OCI-LY7 (cell line): Measurements from ENCODE around the gene NEDD1. TPM values are rescaled to one million over a fixed set of nuclear protein-coding genes. Genes with fewer than 3 reads are reported as not detected.

Experiments
- BruUV-seq: library from RNA; stranded (reverse); fragments of 400-500 nt; replicated peaks from 2 replicates; lab custom pipeline; 2021; lab: Mats Ljungman, UMichigan
- CTCF ChIA-PET: fragments of 300-600 bp; sonication (Branson Sonifier 250); formaldehyde crosslinking; loops from one replicate; lab custom pipeline; 2022; ENCODE audit warnings: antibody characterized with exemption; ENCODE audit not compliant: unreplicated experiment; lab: Charles Lee
- POLR2A ChIA-PET: fragments of 300-600 bp; sonication (Branson Sonifier 250); formaldehyde crosslinking; loops from one replicate; lab custom pipeline; 2022; ENCODE audit warnings: antibody characterized with exemption; lab: Charles Lee
- DNase-seq: peaks from one replicate; pipeline ENCODE4 v3.0.0-alpha.2; 2015; ENCODE audit warnings: low spot score
- H2AFZ ChIP-seq: fragments of 200-600 bp; sonication (generic), shearing (Covaris generic); 2 replicates; pipeline ENCODE4 v1.6.1; 2014; ENCODE audit warnings: mild to moderate bottlenecking, antibody characterized with exemption, low read length, moderate library complexity
- H3K27ac ChIP-seq: fragments of 200-600 bp; sonication (generic); 2 replicates; pipeline ENCODE4 v1.5.1; 2014; ENCODE audit warnings: mixed run types, low read depth, mild to moderate bottlenecking, moderate library complexity, low read length, inconsistent platforms; ENCODE audit not compliant: poor library complexity, severe bottlenecking
- H3K36me3 ChIP-seq: fragments of 200-600 bp; sonication (generic); 2 replicates; pipeline ENCODE4 v1.6.1; 2014; ENCODE audit warnings: mild to moderate bottlenecking, antibody characterized with exemption, low read length, moderate library complexity, mixed read lengths; ENCODE audit not compliant: insufficient read depth
- H3K4me1 ChIP-seq: fragments of 200-600 bp; sonication (generic); 2 replicates; pipeline ENCODE4 v1.5.1; 2014; ENCODE audit warnings: mild to moderate bottlenecking, low read length; ENCODE audit not compliant: insufficient read depth, poor library complexity, severe bottlenecking
- H3K4me2 ChIP-seq: fragments of 200-600 bp; sonication (generic); 2 replicates; pipeline ENCODE4 v1.6.1; 2014; ENCODE audit warnings: mild to moderate bottlenecking, low read length
- H3K4me3 ChIP-seq: fragments of 200-600 bp; sonication (generic); 2 replicates; pipeline ENCODE4 v1.5.1; 2014; ENCODE audit warnings: mild to moderate bottlenecking, low read depth, low read length; ENCODE audit not compliant: poor library complexity, severe bottlenecking
- H3K79me2 ChIP-seq: fragments of 200-600 bp; sonication (generic); 2 replicates; pipeline ENCODE4 v1.6.1; 2016; ENCODE audit warnings: low read depth, mild to moderate bottlenecking, low read length, moderate library complexity, mixed read lengths; ENCODE audit not compliant: insufficient read depth
- H3K9me2 ChIP-seq: fragments of 200-600 bp; sonication (generic); 2 replicates; pipeline ENCODE4 v1.6.1; 2016; ENCODE audit warnings: mild to moderate bottlenecking, low read length, mixed read lengths; ENCODE audit not compliant: insufficient read depth
- H3K9me3 ChIP-seq: fragments of 200-600 bp; sonication (generic); 2 replicates; pipeline ENCODE4 v1.6.1; 2014; ENCODE audit warnings: mild to moderate bottlenecking, mixed run types, low read length, mixed read lengths
- H4K20me1 ChIP-seq: fragments of 200-600 bp; sonication (generic); 2 replicates; pipeline ENCODE4 v1.6.1; 2014; ENCODE audit warnings: mild to moderate bottlenecking, antibody characterized with exemption, low read length, moderate library complexity, mixed read lengths; ENCODE audit not compliant: insufficient read depth
- EZH2phosphoT487 ChIP-seq: fragments of 200-600 bp; sonication (generic); IDR thresholded peaks from 2 replicates; pipeline ENCODE4 v1.6.1; 2018; ENCODE audit warnings: low read depth, borderline replicate concordance, mild to moderate bottlenecking, mixed run types, antibody characterized with exemption, low read length, moderate library complexity, mixed read lengths
- intact Hi-C: fragments of 100-400 bp; cut with micrococcal nuclease; formaldehyde crosslinking; loops from one replicate; pipeline ENCODE4 v1.10.0; 2022; ENCODE audit not compliant: unreplicated experiment
- total RNA-seq, 2 experiments: library from RNA; depleted of rRNA in 1 of 2; stranded (reverse); fragments of >200 nt in 1 of 2; shearing (Covaris generic) in 1 of 2; gene quantifications; 2 replicates each; pipeline ENCODE4 v1.2.3, GENCODE V29; 2014 to 2022
- TF ChIP-seq, protein P1 (sequence below): fragments of 200-600 bp; sonication (generic); conservative IDR thresholded peaks from 2 replicates; pipeline ENCODE4 v1.5.1; 2014; ENCODE audit warnings: mild to moderate bottlenecking, antibody characterized with exemption, low read length, moderate library complexity, mixed read lengths

Gene NEDD1
- total RNA-seq, 2 experiments from 2014 or later = 32.8 to 39.2 TPM

DNA sequence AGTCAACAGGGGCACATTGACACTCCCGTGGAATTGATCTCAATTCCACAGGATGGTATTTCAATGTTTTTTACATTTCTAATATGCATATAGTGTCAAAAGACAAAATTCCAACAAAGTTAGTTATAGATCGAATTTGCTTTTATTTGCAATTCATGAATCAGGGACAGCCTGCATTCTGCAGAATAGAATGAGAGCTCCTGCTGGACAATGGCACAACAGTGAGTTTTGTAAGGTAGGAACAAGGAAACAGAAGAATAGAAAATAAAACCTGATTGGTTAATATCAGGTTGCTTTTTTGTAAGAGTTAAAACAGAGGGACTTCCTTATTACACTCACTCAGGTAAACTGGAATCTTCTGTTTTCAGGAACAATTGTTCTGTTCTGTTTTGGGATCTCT, 32.8 kb upstream of the NEDD1 start:
- Histone ChIP-seq H2AFZ (no peak overlapping the region), H3K9me2 (no peaks in the 10 kb centered on the region), H4K20me1 (no peaks in the 10 kb centered on the region), H3K27ac (no peak overlapping the region), H3K9me3 (no peaks in the 10 kb centered on the region), H3K4me2 (no peak overlapping the region), H3K4me3 (no peak overlapping the region), H3K79me2 (no peaks in the 10 kb centered on the region), H3K4me1 (no peaks in the 10 kb centered on the region), H3K36me3 (no peaks in the 10 kb centered on the region)
- no peak for DNase-seq
- ChIA-PET POLR2A (interaction anchor here (0.6 kb wide), 1 partner anchor 139 kb away, joined by 4 read pairs; no protein-coding TSS in a partner anchor), CTCF (no interaction called here)
- no TSS peak for BruUV-seq
- intact Hi-C loops = no loop called here
- no peak for TF ChIP-seq EZH2phosphoT487

DNA sequence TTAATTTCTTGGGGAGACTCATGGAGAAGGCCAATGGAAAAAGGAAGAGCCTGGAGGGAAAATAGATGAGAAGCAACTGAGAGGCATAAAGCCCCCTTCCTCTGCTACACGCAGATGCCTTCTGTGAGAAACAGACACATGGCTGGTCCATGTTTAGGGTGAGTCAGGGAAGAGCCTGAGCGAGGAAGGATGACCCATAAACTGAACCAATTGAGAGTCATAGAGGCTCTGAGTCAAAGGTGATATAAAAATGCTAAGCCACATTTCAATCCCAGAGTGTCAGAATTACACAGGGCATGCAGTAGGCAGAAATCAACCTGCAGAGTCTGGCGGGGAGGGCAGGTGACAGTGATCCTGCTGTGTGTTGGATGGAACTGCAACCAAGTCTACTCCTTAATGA, 30.1 kb upstream of the NEDD1 start:
- no peak overlapping the region for H3K4me2 ChIP-seq
- TF ChIP-seq, protein P1, sequence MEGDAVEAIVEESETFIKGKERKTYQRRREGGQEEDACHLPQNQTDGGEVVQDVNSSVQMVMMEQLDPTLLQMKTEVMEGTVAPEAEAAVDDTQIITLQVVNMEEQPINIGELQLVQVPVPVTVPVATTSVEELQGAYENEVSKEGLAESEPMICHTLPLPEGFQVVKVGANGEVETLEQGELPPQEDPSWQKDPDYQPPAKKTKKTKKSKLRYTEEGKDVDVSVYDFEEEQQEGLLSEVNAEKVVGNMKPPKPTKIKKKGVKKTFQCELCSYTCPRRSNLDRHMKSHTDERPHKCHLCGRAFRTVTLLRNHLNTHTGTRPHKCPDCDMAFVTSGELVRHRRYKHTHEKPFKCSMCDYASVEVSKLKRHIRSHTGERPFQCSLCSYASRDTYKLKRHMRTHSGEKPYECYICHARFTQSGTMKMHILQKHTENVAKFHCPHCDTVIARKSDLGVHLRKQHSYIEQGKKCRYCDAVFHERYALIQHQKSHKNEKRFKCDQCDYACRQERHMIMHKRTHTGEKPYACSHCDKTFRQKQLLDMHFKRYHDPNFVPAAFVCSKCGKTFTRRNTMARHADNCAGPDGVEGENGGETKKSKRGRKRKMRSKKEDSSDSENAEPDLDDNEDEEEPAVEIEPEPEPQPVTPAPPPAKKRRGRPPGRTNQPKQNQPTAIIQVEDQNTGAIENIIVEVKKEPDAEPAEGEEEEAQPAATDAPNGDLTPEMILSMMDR = no peak
- TF ChIP-seq EZH2phosphoT487 = no peak
- ChIA-PET CTCF (no interaction called here), POLR2A (no interaction called here)
- H2AFZ ChIP-seq = no peak overlapping the region
- no peak for DNase-seq
- no peaks in the 10 kb centered on the region for H3K36me3 ChIP-seq
- H3K27ac ChIP-seq = no peak overlapping the region
- H3K9me3 ChIP-seq = no peaks in the 10 kb centered on the region
- intact Hi-C loops = no loop called here
- H4K20me1 ChIP-seq = no peaks in the 10 kb centered on the region
- no peaks in the 10 kb centered on the region for H3K9me2 ChIP-seq
- no peaks in the 10 kb centered on the region for H3K4me1 ChIP-seq
- H3K79me2 ChIP-seq = no peaks in the 10 kb centered on the region
- no TSS peak for BruUV-seq
- H3K4me3 ChIP-seq = no peak overlapping the region

DNA sequence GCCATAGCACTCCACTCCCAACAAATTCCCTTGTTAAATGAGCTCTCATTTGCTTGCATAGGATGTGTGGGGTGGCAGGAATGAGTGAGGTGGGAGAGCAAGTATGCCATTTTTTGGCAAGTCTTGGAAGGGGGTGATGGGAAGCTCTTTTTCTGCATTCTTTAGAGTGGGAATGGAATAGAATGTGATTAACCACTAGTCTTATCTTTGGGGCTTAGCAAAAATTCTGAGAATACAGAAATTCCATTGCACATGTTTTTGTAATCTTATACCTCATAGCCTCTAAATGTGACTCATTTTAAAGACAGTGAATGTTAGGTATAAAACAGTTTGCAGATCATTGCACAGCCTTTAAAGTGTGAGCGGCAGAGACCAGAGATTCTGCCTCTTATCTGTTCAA, 28.4 kb upstream of the NEDD1 start:
- no peaks in the 10 kb centered on the region for H3K9me3 ChIP-seq
- no peak for DNase-seq
- H3K4me1 ChIP-seq = no peaks in the 10 kb centered on the region
- H3K4me3 ChIP-seq = no peak overlapping the region
- H3K36me3 ChIP-seq = no peaks in the 10 kb centered on the region
- no peak overlapping the region for H3K4me2 ChIP-seq
- no peaks in the 10 kb centered on the region for H3K9me2 ChIP-seq
- intact Hi-C loops = no loop called here
- no TSS peak for BruUV-seq
- H2AFZ ChIP-seq = no peak overlapping the region
- ChIA-PET POLR2A (no interaction called here), CTCF (no interaction called here)
- no peaks in the 10 kb centered on the region for H3K79me2 ChIP-seq
- H3K27ac ChIP-seq = no peak overlapping the region
- TF ChIP-seq EZH2phosphoT487 = no peak
- H4K20me1 ChIP-seq = no peaks in the 10 kb centered on the region

DNA sequence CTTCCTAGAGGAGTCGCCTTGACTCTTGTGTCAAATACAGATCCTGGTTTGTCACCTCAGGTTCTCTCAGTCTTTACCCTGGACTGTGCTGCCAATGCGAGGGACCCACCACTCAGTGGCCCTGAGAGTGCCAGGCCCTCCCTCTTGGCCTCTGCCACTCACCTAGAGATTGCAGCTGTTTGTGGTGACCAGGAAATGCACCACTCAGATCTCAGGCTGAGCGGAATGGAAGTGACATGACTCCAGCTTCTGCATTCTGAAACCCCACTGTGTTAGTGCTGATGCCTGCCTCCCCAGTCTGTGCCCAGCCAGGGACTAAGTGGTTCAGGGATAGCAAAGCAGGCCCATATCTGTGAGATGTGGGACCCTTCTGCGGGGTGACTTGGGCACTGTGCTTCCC, 27.8 kb upstream of the NEDD1 start:
- Histone ChIP-seq H3K9me3 (no peaks in the 10 kb centered on the region), H3K4me3 (no peak overlapping the region), H3K4me1 (no peaks in the 10 kb centered on the region), H3K4me2 (no peak overlapping the region), H3K27ac (no peak overlapping the region), H4K20me1 (no peaks in the 10 kb centered on the region), H3K36me3 (no peaks in the 10 kb centered on the region), H2AFZ (no peak overlapping the region), H3K79me2 (no peaks in the 10 kb centered on the region), H3K9me2 (no peaks in the 10 kb centered on the region)
- intact Hi-C loops = no loop called here
- ChIA-PET POLR2A (no interaction called here), CTCF (no interaction called here)
- DNase-seq = no peak
- TF ChIP-seq EZH2phosphoT487 = no peak
- TF ChIP-seq, protein P1 = no peak
- no TSS peak for BruUV-seq
